ENCODE results near the gene ZFYVE28.

The ZFYVE28 gene

DNA sequence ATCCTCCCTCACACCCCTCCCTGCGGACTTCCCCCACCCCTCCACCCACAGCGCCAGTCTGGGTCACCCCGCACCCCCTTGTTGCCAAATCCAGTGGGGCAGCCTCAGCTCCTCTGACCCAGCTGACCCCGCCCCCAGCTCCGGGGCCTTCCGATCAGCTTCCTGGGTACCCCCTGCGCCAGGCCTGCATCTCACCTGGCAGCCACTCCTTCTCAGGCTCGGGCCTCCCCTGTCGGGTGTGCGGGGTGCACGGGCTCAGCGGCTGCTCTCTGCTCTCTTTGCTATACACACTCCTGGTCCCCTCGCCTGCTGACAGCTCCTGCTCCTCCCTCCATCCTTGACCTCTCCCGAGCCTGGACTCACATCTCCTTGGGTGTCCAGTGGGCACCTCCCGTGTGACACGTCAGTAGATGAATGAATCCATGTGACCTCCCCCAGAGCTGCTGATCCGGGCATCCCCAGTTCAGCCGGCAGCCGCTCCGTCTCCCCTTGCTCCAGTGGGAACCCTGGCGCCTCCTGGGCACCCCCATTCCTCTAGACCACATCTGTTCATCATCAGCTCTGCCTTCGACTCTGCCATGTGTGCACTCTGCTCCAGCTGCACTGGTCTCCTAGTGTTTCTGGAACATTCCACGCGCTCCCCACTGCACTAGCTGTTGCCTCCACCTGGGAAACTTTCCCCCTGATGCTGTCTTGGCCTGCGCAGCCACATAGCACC, 10.2 kb upstream of the ZFYVE28 start:
- DNase-seq: no peak

DNA sequence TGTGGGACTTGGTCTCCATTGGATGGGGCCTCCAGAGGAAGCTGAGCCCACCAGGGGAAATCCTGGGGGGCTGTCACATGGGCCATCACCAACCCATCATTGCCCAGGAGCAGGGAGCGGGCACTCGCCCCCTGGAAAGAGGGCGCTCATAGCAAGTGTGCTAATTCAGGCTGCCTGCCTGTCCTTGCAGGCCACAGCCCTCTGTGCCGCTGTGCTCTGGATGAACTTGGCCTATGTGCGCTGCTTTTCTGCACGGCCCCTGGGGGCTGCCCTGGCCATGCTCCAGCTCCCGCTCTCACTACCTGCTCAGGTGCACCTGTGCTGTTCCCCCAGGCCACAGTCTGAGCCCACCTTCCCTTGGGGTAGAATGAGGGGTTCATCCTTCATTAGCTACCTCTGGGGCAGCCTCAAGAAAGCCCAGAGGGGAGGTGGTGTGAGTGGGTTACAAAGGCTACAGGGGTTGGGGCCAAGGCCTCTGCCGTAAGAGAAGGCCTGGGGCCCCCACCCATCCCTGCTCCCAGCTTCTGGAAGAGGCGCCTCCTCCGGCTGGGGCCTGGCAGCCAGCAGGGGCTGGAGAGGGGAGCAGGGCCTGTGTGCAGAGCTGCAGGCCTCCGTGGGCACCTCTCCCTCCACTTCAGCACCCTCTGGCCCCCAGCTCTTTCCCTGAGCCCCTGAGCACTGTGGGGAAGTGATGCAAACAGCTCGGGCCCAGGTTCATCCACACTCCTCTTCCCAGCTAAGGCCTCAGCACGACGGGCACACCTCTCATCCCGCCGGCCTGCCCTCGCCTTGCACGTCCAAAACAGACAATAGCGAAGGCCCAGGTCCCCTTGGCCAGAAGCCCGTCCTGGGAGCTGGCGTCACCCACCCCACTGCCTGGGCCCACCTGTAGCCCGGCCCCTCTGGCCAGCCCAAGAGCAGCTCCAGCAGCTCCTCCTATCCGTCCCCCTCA, 9.2 kb upstream of the ZFYVE28 start:
- DNase-seq: no peak

DNA sequence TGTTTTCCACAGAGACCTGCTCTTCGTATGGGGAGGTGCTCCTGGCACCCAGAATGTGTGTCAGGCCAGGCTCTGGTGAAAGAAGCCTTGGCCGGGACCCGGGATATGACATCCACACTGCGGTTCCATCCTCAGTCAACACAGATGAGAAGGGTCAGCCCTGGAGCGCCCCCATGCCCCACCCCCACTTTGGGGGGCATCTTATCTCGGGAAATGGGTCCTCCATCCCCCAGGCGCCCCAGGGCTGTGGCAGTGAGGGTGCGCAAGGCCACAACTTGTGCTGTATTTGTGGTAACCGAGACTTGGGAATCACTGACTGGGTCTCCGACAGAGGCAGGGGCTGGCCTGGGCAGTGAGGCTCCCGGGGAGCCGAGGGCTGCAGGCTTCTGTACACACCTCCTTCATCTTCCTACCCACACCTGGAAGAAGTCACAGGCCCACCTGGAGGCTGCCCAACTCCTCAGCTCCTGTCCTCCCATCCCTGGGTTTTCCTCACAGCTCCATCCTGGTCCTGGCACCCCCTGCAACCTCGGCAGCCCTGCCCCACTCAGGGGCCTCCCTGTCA, 8.3 kb upstream of the ZFYVE28 start:
- no peak for DNase-seq

DNA sequence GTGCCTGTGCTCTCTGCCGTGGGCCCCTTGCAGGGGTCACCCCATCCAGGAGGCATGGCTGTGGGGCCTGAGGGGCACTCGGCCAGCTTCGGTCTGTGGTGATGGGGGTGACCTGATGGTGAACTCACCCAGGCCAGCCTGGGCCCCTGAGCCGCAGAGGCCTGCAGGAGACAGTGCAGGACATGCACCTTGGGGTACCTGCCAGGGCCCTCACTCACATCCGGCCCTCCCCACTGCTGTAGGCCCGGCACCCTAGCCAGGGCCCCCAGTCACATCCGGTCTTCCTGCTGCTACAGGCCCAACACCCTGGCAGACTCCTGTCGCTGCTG, 7.6 kb upstream of the ZFYVE28 start:
- DNase-seq: no peak

DNA sequence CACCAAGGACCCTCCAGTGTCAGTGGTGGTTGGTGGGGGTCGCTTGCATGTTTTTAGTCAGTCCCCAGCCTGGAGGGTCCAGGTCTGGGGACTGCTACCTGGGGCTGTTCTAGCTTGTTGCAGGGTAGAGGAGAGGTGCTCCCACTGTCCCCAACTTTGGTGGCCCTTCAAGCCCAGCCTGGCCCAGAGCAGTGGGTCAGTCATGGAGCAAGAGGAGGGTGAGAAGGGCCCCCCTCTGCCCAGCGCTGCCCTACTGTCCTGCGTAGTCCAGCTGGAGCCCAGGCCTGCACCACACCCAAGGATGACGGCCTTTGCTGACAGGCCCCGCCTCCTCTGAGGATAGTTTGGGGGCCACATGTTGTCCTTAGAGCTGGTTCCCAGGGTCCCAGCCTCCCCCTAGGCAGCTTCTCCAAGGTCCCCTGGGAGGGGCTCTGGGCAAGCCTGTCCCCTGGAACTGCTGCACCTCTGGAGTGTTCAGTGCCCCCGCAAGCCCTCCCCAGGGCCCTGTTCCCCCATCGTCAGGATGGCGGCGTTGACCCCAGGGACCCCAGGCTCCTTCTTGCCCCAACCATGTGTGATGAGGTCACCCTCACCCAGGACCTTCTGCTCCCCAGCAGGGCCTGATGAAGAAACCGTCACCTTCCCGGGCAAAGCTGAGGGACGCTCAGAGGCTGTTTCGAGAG, 7.1 kb upstream of the ZFYVE28 start:
- no peak for DNase-seq

DNA sequence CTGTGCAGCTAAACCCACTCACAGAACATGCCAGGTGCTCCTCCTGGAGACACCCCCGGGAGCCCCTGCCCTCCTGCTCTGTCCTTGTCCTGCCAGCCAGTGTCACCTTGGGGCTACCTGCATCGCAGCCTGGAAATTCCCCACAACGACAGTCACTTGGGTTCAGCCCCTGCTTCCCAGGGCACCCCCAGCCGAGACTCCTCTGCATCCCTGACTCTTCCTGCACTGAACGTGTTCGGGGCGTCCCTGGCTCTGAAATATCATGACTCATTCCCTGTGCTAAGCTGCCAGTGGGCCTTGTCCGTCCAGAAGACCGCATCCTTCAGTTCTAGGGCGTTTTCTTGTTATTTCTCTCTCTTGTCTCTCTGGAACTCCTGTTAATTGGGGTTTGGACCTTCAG, 6.1 kb upstream of the ZFYVE28 start:
- no peak for DNase-seq

DNA sequence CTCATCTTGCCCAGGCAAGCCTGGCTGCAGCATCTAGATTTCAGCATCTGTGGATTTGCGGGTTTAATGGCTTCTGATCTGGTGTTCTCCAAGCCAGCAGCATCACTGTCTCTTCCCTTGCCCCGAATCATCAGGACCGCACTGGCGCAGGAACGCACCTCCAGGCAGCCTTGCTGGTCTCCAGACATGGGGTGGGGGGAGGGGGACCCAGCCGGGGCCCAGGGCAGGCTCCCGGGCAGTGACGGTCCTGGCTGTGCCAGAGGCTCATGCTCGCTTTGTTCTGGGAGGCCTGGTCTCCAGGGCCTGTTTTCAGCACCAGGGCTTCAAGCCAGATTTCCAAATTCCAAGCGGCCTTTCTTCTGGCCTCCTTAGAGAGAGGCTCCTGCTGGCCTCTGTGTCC, 5.2 kb upstream of the ZFYVE28 start:
- DNase-seq: no peak

DNA sequence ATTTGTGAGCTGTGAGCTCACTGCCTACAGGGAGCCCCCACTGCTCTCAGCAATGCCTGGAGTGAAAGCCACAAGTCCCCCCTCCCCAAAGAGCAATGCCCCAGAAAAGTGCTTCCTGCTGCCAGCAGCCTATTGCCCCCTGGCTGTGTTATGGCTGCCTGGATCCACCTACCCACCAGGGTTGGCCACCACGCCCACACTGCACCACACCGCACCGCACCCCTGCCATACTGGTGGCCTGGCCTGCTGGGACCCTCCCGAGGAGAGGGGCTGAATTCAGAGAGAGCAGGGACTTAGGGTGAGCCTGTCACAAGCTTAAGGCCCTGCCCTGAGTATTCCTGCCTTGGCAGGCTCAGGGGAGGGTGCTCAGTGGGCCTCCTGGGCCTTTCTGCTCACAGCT, 4.6 kb upstream of the ZFYVE28 start:
- DNase-seq: no peak

DNA sequence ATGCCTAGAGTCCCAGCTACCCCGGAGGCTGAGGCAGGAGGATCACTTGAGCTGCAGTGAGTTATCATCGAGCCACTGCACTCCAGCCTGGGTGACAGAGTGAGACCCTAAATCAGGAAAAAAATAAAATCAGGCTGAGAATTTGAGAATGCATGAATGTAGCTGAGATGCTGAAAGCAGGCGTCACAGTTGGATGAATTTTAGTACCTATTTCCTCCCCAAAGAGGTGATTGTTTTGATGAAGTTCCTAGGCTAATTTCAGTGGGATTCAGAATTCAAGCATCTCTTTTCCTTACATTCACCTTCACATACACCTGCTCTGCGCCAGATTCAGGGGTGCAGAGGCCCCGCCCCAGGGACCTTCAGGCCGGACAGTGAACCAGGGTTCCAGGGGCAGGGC, 3.5 kb upstream of the ZFYVE28 start:
- DNase-seq: no peak

DNA sequence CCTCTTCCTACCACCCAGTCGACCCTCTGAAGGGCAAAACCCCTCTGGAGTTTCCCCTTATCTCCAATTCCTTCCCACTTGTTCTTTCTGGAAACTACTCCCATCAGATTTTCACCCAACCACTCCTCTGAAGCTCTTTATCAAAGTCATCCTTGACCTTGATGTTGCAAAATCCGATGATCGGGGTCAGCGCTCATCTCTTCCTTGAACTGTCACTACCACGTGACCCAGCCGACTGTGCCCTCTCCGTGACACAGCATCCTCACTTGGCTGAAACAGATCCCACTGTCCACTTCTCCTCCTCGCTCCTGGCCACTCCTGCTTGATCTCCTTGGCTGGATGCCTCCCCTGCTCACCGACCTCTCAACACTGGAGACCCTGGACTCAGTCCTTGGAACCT, 1.4 kb upstream of the ZFYVE28 start:
- no peak for DNase-seq

DNA sequence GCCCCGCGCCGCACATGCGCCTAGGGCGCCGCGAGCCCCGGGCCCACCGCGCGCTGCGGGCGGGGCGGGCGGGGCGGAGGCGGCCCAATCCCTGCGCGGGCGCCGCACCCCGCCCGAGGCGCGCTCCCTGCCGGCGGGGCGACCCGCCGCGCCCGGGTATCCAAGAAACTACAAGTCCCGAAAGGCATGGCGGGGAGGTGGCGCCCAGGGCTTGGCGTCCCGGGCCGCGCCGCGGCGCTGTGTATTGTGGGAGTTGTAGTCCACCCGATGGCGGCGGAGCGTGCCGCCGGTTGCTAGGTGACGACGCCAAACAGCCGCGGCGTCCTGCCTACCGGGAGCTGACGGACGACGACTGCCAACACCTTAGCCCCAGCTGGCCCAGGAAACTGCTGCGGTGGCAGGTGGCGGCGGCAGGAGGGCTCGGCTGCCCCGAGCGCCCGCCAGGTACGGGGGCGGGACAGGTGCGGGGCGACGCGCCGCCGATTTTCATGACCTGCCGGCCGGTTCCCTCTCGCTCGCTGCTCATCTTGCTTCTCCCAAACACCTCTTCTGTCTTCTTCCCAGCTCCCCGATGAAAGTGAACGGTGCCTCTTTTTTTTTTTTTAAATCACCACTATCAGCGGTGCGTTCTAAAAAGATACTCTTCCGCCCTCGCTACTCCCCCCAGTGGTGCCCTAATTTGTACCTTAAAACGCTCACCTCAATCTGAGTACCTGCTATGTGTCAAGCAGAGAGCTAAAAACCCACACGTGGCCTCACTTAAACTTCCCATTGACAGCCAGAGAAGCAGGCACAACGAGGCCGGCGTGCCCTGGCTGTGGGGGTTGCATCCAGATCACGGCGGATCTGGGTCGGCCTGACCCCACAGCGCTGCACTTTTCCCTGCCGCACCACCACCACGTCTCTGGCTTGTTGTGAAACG, 466 bp upstream of the ZFYVE28 start, which contains the start of gene CFAP99:
Gene CFAP99, plus strand, starts transcription at position 306 of the 922 bp plus-strand sequence.
- DNase-seq: peak; percentile 95

DNA sequence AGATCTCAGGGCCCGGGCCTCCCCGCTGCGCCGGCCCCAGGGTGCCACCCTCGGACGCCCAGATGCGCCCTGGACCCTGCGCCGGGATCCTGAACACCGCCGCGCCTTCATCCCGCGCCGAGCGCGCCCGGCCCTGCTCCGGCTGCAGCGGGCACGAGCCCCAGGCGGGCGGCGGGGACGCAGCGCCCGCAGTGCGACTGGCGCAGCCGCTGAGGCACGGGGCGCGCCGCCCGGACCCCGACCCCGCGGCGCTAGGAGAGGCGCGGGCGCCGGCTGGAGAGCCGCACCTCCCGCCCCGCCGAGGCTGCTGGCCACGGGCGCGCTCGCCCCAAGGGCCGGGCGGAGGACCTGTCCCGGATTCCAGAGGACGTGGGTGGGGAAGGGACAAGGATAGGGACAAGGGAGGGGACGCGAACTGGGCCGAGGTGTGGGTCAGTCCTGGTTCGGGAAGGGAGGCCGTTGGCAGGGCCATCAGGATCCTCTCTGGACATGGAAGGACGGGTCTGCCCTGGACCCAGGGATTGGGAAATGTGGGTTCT, 1.1 kb downstream of the ZFYVE28 start:
- no peak for DNase-seq

DNA sequence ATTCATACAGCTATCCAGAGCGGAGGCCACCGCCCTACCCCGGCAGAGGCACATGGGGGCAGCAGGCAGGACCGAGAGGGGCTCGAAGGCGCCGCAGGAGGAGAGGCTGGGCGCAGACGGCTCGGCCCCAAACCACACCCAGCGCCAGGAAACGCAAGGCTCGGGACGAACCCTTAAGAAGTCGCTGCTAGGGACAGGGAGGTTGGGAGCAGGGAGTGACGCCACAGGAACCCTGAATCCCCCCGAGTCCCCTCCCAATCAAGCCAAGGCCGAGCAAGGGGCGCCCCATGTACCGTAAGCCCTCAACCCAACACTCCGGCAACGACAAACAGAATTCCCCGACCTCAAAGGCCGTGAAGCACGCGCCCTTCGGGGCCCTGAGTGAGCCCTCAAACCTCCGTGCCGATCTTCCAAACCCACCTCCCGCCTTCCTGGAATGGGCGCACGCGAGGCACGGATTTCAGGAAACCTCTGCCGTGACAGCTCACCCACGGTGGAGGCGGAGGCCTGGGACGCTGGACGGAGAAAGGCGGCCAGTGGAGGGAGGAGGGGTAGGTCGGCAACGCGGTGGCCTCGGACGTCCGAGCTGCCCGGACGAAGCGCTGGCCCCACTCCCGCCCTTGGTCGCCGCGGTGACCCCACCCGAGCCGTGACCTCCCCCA, 1.8 kb downstream of the ZFYVE28 start:
- DNase-seq: no peak

DNA sequence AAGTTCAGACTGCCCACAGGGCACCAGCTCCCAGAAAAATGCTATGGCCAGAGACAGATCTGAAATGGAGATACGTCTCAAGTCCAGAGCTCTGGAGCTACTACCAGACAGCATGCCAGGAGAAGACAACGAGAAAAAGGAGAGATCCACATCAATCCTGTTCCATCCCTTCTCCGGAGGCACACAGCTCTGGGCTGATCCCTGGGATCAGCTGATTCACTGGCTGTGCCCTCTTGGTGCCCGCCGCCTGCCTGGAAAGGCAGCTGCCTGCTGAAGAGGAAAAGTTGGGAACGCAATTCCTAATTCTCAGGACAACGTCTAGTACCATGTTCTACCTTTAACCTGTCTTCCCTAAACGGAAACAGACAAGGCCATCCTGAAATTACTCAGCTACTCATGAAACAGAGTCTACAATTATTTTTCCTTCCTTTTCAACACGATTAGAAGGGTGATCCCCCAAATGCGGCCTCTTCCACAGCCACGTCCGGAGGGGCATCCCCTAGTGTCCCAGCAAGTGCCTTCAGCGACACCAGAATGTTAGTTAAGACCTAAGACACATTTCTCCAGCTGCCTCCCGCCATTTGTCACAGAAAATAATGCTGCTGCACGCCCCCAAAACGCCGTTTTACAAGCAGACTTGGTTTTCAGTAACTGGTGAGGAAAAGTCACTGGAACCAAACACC, 2.4 kb downstream of the ZFYVE28 start:
- no peak for DNase-seq

DNA sequence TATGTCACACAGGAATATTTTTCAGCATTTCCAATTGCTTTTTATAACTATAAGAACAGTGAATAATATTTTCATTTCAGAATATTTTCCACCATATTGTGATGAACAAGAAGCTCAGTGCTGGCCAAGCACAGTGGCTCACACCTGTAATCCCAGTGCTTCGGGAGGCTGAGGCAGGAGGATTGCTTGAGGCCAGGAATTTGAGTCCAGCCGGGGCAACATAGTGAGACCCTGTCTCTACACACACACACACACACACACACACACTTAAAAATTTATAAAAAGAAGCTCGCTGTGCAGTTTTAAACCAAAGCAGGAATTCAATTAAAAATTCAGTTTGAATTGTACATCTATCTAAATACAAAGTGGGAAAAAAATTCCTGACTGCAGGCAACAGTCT, 3.2 kb downstream of the ZFYVE28 start:
- DNase-seq: no peak

DNA sequence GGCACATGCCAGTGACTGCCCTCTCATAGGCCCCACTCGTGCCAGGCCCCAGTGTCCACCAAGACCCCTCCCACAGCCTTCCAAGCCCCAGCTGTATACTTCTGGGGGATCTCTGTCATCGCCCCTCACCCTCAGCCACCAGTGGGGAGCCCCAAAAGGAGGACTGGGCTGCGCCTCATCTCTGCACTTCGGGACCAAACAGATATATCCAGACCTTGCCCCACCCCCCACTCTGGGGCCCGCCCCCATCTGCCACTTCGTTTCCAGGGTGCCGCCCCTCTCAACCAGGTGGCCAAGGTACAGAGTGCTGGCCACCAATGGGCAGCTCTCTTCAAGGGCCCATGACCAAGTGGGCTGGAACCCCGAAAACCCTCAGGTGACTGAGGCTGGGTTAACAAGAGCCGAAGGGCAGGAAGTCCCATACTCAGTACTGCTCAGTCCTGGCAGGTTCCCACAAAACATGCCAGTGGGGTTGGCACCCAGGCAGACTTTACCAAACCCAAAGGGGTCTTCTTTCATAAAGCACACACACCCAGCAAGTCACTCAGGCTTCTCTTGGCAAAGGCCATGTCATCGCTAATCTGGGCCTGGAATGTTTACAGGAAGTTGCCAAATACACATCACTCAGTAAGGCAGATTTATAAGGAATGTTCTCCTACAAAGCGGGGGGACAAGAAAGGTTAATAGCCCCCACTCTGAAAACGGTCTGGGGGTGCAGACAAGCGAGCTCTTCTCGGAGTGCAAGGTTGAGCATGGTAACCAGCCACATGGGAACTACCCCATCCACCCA, 4.4 kb downstream of the ZFYVE28 start:
- DNase-seq: no peak

DNA sequence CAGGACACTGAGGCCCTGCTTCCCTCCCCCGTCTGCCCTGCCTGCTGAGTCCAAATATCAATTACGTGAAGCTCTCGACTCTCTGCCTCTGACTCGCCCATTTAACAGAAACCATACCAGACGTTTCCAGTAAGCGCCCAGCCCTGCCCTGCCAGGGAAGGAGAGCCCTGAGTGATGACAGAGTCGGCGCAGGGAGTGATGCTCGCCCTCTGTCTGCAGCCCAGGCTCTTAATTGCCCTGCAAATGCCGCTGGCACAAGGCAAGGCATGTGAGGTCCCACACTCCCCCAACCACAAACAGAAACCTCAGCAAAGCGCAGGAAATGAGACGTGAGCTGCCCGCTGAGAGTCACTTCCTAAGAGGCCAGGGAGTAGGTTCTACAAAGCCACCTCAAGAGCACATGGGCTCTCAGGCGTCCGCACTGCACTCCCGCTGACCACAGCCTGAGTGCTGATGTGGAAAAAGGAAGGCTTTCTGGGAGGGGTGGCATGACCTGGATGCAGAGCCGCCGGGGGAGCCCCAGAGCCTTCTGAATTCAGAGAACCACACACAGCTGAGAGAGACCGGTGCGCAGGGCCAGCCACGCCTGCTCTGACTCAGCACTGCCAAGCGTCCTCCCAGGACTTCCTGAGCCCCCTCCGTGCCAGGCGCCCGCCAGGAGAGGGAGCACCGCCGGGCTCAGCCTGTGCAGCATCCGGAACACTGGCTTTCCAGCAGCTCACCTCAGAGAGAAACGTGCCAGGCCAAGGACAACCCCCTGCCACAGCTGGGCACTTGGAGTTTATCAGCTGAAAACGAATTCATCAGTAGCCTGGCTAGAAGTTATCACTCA, 5.3 kb downstream of the ZFYVE28 start:
- DNase-seq: peak; percentile 76

DNA sequence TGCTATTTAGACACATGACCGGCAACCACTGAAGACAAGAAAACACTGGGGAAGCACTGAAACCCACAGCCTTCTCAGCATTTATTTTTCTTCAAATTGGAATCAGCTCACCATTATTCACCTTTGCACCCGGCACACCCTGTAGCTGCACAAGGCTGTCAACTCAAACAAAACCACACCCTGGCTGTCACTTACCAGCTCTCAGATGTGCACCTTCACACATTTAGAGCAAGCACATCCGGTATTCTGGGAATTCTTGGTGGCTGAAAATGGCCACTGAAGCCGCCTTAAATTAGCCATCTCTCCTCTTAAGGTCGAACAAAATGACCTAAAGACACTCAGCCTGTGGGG, 5.9 kb downstream of the ZFYVE28 start:
- DNase-seq: no peak
